Measurements from ENCODE around the gene RAPGEF4.

DNA sequence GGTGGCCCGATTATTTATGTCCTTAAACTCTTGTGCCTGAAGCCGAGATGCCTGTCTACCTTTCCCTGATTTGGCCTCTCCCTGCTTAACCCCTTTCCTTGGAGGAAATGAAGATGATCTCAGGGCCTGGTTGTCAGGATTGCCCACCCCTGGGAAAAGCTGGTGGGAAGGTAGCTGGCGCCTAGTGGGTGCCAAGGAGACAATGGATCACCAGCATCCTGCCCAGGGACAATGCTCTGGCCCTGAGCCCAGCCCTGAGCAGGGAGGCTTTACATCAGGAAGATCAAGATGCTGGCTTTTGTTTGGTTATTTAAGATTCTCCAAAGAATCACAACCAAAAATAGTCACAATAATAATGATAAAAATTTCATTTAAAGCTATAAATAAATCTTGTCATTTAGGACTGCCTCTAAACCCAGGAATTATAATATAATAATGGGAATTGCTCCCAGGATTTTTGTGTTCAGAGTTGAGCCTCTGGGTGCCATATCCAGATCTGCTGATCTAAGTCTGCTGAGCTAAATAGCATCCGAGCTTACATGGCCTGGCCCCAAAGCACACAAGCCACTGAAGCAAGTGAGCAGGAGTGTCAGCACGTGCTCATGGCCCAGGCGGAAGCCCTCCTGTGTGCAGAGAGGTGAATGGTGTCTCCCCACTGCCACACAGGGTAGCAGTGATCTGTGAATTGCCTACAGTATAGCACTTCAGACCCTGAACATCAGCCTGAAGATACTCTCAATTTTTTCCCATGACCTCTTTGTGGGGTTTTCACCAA lies 282.2 kb downstream of the RAPGEF4 start:
- TF ChIP-seq, protein P1, sequence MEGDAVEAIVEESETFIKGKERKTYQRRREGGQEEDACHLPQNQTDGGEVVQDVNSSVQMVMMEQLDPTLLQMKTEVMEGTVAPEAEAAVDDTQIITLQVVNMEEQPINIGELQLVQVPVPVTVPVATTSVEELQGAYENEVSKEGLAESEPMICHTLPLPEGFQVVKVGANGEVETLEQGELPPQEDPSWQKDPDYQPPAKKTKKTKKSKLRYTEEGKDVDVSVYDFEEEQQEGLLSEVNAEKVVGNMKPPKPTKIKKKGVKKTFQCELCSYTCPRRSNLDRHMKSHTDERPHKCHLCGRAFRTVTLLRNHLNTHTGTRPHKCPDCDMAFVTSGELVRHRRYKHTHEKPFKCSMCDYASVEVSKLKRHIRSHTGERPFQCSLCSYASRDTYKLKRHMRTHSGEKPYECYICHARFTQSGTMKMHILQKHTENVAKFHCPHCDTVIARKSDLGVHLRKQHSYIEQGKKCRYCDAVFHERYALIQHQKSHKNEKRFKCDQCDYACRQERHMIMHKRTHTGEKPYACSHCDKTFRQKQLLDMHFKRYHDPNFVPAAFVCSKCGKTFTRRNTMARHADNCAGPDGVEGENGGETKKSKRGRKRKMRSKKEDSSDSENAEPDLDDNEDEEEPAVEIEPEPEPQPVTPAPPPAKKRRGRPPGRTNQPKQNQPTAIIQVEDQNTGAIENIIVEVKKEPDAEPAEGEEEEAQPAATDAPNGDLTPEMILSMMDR (IDR thresholded peaks at IDR 0.05) = no peak
- TF ChIP-seq, protein P2, sequence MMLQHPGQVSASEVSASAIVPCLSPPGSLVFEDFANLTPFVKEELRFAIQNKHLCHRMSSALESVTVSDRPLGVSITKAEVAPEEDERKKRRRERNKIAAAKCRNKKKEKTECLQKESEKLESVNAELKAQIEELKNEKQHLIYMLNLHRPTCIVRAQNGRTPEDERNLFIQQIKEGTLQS (CRISPR knock-in tag; conservative IDR thresholded peaks at IDR 0.05) = no peak
- TF ChIP-seq ETV6 (CRISPR knock-in tag; IDR thresholded peaks at IDR 0.05) (no peak), NR2C2 (CRISPR knock-in tag; IDR thresholded peaks at IDR 0.05) (no peak), ZNF671 (CRISPR knock-in tag; IDR thresholded peaks at IDR 0.05) (no peak), NR3C1 (CRISPR knock-in tag; conservative IDR thresholded peaks at IDR 0.05; ENCODE audit: low read depth) (no peak), NFE2L1 (CRISPR knock-in tag; IDR thresholded peaks at IDR 0.05) (no peak), ZNF423 (CRISPR knock-in tag; IDR thresholded peaks at IDR 0.05) (no peak)
- TF ChIP-seq, protein P3, sequence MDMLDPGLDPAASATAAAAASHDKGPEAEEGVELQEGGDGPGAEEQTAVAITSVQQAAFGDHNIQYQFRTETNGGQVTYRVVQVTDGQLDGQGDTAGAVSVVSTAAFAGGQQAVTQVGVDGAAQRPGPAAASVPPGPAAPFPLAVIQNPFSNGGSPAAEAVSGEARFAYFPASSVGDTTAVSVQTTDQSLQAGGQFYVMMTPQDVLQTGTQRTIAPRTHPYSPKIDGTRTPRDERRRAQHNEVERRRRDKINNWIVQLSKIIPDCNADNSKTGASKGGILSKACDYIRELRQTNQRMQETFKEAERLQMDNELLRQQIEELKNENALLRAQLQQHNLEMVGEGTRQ (CRISPR knock-in tag; IDR thresholded peaks at IDR 0.05) = no peak
